GM12872 (cell line): ENCODE measurements around the gene KCNF1.
A peak's percentile ranks its signal among the peaks of the same experiment; 100 is the strongest.

Source experiments
- TF ChIP-seq, protein P1 (sequence below): IDR thresholded peaks from 3 replicates; pipeline ENCODE4 v1.5.1; 2011; ENCODE audit warnings: low read depth, mild to moderate bottlenecking, low read length, moderate library complexity; ENCODE audit not compliant: insufficient read depth

The KCNF1 gene

DNA sequence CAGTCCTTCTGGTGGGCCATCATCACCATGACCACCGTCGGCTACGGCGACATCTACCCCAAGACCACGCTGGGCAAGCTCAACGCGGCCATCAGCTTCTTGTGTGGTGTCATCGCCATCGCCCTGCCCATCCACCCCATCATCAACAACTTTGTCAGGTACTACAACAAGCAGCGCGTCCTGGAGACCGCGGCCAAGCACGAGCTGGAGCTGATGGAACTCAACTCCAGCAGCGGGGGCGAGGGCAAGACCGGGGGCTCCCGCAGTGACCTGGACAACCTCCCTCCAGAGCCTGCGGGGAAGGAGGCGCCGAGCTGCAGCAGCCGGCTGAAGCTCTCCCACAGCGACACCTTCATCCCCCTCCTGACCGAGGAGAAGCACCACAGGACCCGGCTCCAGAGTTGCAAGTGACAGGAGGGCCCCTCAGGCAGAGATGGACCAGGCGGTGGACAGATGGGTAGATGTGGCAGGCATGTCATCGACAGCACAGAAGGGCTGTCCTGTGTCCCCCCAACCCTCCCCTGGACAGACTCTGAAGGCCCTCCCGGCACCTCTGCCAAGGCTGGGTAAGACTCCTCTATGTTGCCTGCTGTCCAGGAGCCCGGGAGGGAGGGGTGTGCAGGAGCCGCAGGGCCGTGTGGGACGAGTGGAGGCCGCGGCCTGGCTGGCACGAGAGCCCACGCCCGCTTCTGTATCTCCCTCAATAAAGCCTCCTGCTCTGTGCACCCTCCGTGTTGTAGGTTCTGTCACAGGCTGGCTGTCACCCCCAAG lies 2.0 kb downstream of the KCNF1 start:
- TF ChIP-seq, protein P1, sequence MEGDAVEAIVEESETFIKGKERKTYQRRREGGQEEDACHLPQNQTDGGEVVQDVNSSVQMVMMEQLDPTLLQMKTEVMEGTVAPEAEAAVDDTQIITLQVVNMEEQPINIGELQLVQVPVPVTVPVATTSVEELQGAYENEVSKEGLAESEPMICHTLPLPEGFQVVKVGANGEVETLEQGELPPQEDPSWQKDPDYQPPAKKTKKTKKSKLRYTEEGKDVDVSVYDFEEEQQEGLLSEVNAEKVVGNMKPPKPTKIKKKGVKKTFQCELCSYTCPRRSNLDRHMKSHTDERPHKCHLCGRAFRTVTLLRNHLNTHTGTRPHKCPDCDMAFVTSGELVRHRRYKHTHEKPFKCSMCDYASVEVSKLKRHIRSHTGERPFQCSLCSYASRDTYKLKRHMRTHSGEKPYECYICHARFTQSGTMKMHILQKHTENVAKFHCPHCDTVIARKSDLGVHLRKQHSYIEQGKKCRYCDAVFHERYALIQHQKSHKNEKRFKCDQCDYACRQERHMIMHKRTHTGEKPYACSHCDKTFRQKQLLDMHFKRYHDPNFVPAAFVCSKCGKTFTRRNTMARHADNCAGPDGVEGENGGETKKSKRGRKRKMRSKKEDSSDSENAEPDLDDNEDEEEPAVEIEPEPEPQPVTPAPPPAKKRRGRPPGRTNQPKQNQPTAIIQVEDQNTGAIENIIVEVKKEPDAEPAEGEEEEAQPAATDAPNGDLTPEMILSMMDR: no peak

DNA sequence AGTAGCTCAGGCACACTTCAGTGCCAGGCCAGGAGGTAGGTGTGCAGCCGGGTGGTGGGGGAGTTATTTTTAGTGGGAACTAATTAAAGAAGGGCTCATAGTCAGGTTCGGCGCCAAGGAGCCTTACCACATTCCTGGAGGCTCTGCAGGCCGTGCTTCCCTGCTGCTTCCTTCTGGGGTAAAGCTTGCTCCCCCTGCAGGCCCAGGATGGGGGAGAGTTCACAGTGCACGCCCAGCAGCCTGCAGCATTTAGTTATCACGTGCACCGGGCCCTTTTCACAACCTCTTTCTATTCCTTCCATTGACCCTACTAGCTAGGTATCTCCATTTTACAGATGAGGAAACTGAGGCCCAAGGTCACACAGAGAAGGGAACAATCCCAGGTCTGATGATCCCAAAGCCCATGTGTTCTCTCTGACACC lies 2.5 kb downstream of the KCNF1 start:
- TF ChIP-seq, protein P1: peak; percentile 42; the same call in 1 of the 3 replicates

DNA sequence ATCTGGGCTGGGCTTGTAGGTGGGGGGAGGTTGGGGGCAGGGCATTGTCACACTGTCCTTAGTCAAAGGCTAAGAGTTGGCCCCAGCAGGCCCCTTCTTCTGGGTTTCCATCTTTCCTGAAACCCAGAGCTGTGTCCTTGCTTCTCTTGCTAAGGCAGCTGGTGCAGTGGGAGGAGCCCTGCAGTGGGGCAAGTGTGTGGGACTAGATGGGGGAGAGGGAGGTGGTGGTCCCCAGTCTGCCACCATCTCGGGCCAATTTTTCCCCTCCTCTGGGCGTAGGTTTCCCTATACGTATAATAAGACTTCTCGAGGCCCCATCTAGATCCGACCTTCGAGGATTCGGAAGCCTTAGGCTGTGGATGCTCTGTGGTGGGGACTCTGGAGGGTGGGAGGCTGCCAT lies 3.5 kb downstream of the KCNF1 start:
- TF ChIP-seq, protein P1: no peak

DNA sequence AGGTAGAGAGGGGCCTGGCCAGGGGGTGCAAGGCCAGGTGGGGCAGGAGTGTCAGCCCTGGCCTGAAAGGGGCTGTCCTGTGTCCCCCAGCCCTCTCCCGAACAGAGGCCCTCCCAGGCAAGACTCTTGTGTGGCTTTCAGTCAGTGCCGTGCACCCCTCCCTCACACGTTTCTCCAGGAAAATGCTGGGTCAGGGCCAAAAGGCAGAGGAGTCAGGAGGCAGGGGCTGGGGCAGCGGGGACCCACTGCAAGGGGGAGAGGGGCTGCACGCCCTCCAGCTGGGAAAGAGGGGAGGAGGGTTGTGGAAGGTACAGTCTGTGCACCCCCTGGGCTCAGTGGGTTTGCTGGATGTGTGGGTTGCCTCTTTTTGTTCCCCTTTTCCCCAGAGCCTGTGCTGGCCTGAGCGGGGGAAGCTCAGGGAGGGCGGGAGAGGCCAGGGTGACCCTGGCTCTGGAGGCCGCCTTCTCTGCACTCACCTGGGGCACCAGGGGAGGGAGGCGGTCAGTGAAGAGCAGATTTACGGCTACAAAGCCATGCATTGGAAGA lies 4.1 kb downstream of the KCNF1 start:
- TF ChIP-seq, protein P1: no peak

DNA sequence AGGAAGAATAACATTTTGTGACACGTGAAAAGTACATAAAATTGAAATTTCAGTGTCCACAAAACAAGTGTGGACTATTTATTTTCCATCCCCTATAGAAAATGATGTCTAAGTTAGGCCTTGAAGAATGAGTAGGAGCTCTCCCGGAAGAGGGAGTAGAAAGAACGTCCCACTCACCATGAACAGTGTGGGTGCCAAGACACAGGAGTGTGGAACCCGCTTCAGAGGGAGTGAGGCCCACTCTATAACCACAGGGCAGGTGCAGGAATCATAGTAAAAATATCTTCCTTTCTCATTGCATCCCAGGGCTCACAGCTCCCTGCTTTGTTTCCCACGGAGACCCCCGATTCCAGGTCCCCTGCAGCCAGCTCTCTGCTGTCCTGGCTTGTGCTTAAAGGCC lies 5.2 kb downstream of the KCNF1 start:
- TF ChIP-seq, protein P1: no peak

DNA sequence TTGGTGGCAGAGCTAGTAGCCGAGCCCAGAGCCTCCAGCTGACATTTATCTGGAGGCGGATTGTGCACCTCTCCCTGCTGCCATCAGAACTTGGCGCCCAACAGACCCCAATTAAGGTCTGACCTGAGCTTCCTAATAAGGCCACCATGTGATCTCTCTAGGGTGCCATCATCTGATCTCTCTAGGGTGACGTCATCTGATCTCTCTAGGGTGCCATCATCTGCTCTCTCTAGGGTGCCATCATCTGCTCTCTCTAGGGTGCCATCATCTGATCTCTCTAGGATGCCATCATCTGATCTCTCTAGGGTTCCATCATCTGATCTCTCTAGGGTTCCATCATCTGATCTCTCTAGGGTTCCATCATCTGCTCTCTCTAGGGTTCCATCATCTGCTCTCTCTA lies 6.2 kb downstream of the KCNF1 start:
- TF ChIP-seq, protein P1: no peak

DNA sequence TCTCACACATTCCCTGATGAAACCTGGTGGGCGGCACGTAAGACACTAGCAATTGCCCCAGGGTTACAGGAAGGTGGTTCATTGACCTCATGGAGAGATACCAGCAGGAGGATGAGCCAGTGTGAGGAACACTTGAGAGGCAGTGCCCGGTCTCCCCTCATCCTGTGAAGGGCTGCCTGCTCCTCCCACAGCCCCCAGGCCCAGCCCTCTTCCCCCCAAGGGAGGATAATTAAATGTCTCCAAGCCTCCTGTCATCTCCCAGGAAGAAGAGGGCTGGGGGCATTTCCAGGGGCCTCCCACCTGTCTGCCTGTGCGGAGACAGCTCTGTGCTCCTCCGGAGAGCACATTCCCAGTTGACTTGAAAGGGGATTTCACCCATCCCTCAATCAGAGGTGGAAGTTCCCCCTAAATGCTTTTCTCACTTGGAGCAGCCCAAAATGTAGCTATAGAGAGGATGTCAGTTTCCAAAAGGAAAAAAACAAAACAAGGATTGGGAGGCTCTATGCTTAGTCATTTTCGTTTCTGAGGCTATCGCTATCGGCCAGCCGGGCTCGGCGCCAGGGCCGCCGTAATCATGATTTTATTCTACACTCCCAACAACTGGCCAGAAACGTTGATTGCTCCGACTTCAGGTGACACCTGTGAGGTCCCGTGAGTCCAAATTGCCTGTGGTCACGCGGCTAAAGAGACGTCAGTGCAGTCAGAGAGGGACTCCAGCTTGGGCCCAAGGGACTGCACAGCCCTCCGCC lies 7.1 kb downstream of the KCNF1 start:
- TF ChIP-seq, protein P1: no peak
